OCI-LY7 (cell line): ENCODE data around the gene STEAP3. TPM values are rescaled to one million over a fixed set of nuclear protein-coding genes. Genes with fewer than 3 reads are reported as not detected.

ENCODE experiments used
- BruUV-seq: library from RNA; stranded (reverse); fragments of 400-500 nt; replicated peaks from 2 replicates; lab custom pipeline; 2021; lab: Mats Ljungman, UMichigan
- CTCF ChIA-PET: fragments of 300-600 bp; sonication (Branson Sonifier 250); formaldehyde crosslinking; loops from one replicate; lab custom pipeline; 2022; ENCODE audit warnings: antibody characterized with exemption; ENCODE audit not compliant: unreplicated experiment; lab: Charles Lee
- POLR2A ChIA-PET: fragments of 300-600 bp; sonication (Branson Sonifier 250); formaldehyde crosslinking; loops from one replicate; lab custom pipeline; 2022; ENCODE audit warnings: antibody characterized with exemption; lab: Charles Lee
- DNase-seq: peaks from one replicate; pipeline ENCODE4 v3.0.0-alpha.2; 2015; ENCODE audit warnings: low spot score
- H2AFZ ChIP-seq: fragments of 200-600 bp; sonication (generic), shearing (Covaris generic); 2 replicates; pipeline ENCODE4 v1.6.1; 2014; ENCODE audit warnings: mild to moderate bottlenecking, antibody characterized with exemption, low read length, moderate library complexity
- H3K27ac ChIP-seq: fragments of 200-600 bp; sonication (generic); 2 replicates; pipeline ENCODE4 v1.5.1; 2014; ENCODE audit warnings: mixed run types, low read depth, mild to moderate bottlenecking, moderate library complexity, low read length, inconsistent platforms; ENCODE audit not compliant: poor library complexity, severe bottlenecking
- H3K36me3 ChIP-seq: fragments of 200-600 bp; sonication (generic); 2 replicates; pipeline ENCODE4 v1.6.1; 2014; ENCODE audit warnings: mild to moderate bottlenecking, antibody characterized with exemption, low read length, moderate library complexity, mixed read lengths; ENCODE audit not compliant: insufficient read depth
- H3K4me1 ChIP-seq: fragments of 200-600 bp; sonication (generic); 2 replicates; pipeline ENCODE4 v1.5.1; 2014; ENCODE audit warnings: mild to moderate bottlenecking, low read length; ENCODE audit not compliant: insufficient read depth, poor library complexity, severe bottlenecking
- H3K4me2 ChIP-seq: fragments of 200-600 bp; sonication (generic); 2 replicates; pipeline ENCODE4 v1.6.1; 2014; ENCODE audit warnings: mild to moderate bottlenecking, low read length
- H3K4me3 ChIP-seq: fragments of 200-600 bp; sonication (generic); 2 replicates; pipeline ENCODE4 v1.5.1; 2014; ENCODE audit warnings: mild to moderate bottlenecking, low read depth, low read length; ENCODE audit not compliant: poor library complexity, severe bottlenecking
- H3K79me2 ChIP-seq: fragments of 200-600 bp; sonication (generic); 2 replicates; pipeline ENCODE4 v1.6.1; 2016; ENCODE audit warnings: low read depth, mild to moderate bottlenecking, low read length, moderate library complexity, mixed read lengths; ENCODE audit not compliant: insufficient read depth
- H3K9me2 ChIP-seq: fragments of 200-600 bp; sonication (generic); 2 replicates; pipeline ENCODE4 v1.6.1; 2016; ENCODE audit warnings: mild to moderate bottlenecking, low read length, mixed read lengths; ENCODE audit not compliant: insufficient read depth
- H3K9me3 ChIP-seq: fragments of 200-600 bp; sonication (generic); 2 replicates; pipeline ENCODE4 v1.6.1; 2014; ENCODE audit warnings: mild to moderate bottlenecking, mixed run types, low read length, mixed read lengths
- H4K20me1 ChIP-seq: fragments of 200-600 bp; sonication (generic); 2 replicates; pipeline ENCODE4 v1.6.1; 2014; ENCODE audit warnings: mild to moderate bottlenecking, antibody characterized with exemption, low read length, moderate library complexity, mixed read lengths; ENCODE audit not compliant: insufficient read depth
- CTCF ChIP-seq: fragments of 200-600 bp; sonication (generic); conservative IDR thresholded peaks from 2 replicates; pipeline ENCODE4 v1.5.1; 2014; ENCODE audit warnings: mild to moderate bottlenecking, antibody characterized with exemption, low read length, moderate library complexity, mixed read lengths
- EZH2phosphoT487 ChIP-seq: fragments of 200-600 bp; sonication (generic); IDR thresholded peaks from 2 replicates; pipeline ENCODE4 v1.6.1; 2018; ENCODE audit warnings: low read depth, borderline replicate concordance, mild to moderate bottlenecking, mixed run types, antibody characterized with exemption, low read length, moderate library complexity, mixed read lengths
- intact Hi-C: fragments of 100-400 bp; cut with micrococcal nuclease; formaldehyde crosslinking; loops from one replicate; pipeline ENCODE4 v1.10.0; 2022; ENCODE audit not compliant: unreplicated experiment
- total RNA-seq, 2 experiments: library from RNA; depleted of rRNA in 1 of 2; stranded (reverse); fragments of >200 nt in 1 of 2; shearing (Covaris generic) in 1 of 2; gene quantifications; 2 replicates each; pipeline ENCODE4 v1.2.3, GENCODE V29; 2014 to 2022

The STEAP3 gene
- total RNA-seq, 2 experiments from 2014 or later, result not detected

GRCh38 chr2:119248751-119249150, 25.1 kb downstream of the STEAP3 start:
- BruUV-seq, result no TSS peak

GRCh38 chr2:119249311-119249710, 25.7 kb downstream of the STEAP3 start:
- Histone ChIP-seq H4K20me1 (no peaks in the 10 kb centered on the region), H3K9me2 (no peaks in the 10 kb centered on the region), H3K4me2 (no peak overlapping the region), H3K4me3 (no peak overlapping the region), H2AFZ (no peak overlapping the region), H3K79me2 (no peaks in the 10 kb centered on the region), H3K9me3 (no peaks in the 10 kb centered on the region), H3K4me1 (no peaks in the 10 kb centered on the region), H3K36me3 (no peaks in the 10 kb centered on the region), H3K27ac (no peak overlapping the region)
- intact Hi-C loops, result no loop called here
- ChIA-PET POLR2A (no interaction called here), CTCF (interaction anchor here (0.6 kb wide), 1 partner anchor 339 kb away, joined by 3 read pairs; no protein-coding TSS in a partner anchor)
- DNase-seq, result no peak
- TF ChIP-seq EZH2phosphoT487 (no peak), CTCF (no peak)
- BruUV-seq, result no TSS peak

More at GRCh38 chr2:119248751-119249150, 25.1 kb downstream of the STEAP3 start:
- Histone ChIP-seq H3K4me3 (no peak overlapping the region), H3K4me1 (no peaks in the 10 kb centered on the region), H3K9me2 (no peaks in the 10 kb centered on the region), H3K9me3 (no peaks in the 10 kb centered on the region), H3K79me2 (no peaks in the 10 kb centered on the region), H3K4me2 (no peak overlapping the region), H4K20me1 (no peaks in the 10 kb centered on the region), H2AFZ (no peak overlapping the region), H3K36me3 (no peaks in the 10 kb centered on the region), H3K27ac (no peak overlapping the region)
- no peak for TF ChIP-seq EZH2phosphoT487
- no peak for TF ChIP-seq CTCF
- ChIA-PET POLR2A (interaction anchor here (0.5 kb wide), 1 partner anchor 83 kb away, joined by 3 read pairs; no protein-coding TSS in a partner anchor), CTCF (no interaction called here)
- intact Hi-C loops, result no loop called here
- DNase-seq, result no peak
